ENCODE results near the gene GAA. TPM values are rescaled to one million over a fixed set of nuclear protein-coding genes. Genes with fewer than 3 reads are reported as not detected.

Gene GAA
- total RNA-seq, 3 donors from 2014 or later, result 40.6 to 80.3 (median 56.5) TPM

- H3K27ac ChIP-seq, result peak overlapping the region; percentile 83 to 96
- H3K36me3 ChIP-seq, result no peaks in the 10 kb centered on the region
- peak overlapping the region; percentile 81 to 88 (median 84) for H3K4me3 ChIP-seq
- no peaks in the 10 kb centered on the region for H3K9me3 ChIP-seq
- DNase-seq (ENCODE audit: low spot score in 2 of 2), result no peak
- intact Hi-C loops (cut with DNase I; ENCODE audit: low total_unique reads), result no loop called here
- no peak for TF ChIP-seq POLR2A (IDR thresholded peaks at IDR 0.05)
- H3K27me3 ChIP-seq, result no peaks in the 10 kb centered on the region
- H3K4me1 ChIP-seq, result peaks cover 10% of the 10 kb centered on the region in 2 donors
These were observed 724 bp downstream of the GAA start for GRCh38 chr17:80101946-80102663.

GRCh38 chr17:80102664-80103448, 1.5 kb downstream of the GAA start:
- peak in 1 of 2 donors; percentile 66 for DNase-seq (ENCODE audit: low spot score in 2 of 2)
- no peak for TF ChIP-seq POLR2AphosphoS5 (IDR thresholded peaks at IDR 0.05)
- TF ChIP-seq CTCF (IDR thresholded peaks at IDR 0.05), result no peak
- no peak for TF ChIP-seq POLR2A (IDR thresholded peaks at IDR 0.05)
- Histone ChIP-seq H3K4me1 (peaks cover 10% of the 10 kb centered on the region in 2 donors), H3K36me3 (no peaks in the 10 kb centered on the region), H3K9me3 (no peaks in the 10 kb centered on the region), H3K27me3 (no peaks in the 10 kb centered on the region), H3K4me3 (peak overlapping the region in 2 of 3 donors; percentile 81 to 84), H3K27ac (peak overlapping the region; percentile 83 to 96)
- intact Hi-C loops (cut with DNase I; ENCODE audit: low total_unique reads), result no loop called here

GRCh38 chr17:80103449-80104085, 2.2 kb downstream of the GAA start:
- Histone ChIP-seq H3K4me3 (no peak overlapping the region), H3K27me3 (no peaks in the 10 kb centered on the region), H3K36me3 (no peaks in the 10 kb centered on the region), H3K9me3 (no peaks in the 10 kb centered on the region), H3K4me1 (peaks cover 10% of the 10 kb centered on the region in 2 donors), H3K27ac (peak overlapping the region in 1 of 2 donors; percentile 96)
- no peak for TF ChIP-seq CTCF (IDR thresholded peaks at IDR 0.05)
- TF ChIP-seq POLR2AphosphoS5 (IDR thresholded peaks at IDR 0.05), result no peak
- no peak for TF ChIP-seq POLR2A (IDR thresholded peaks at IDR 0.05)
- no peak for DNase-seq (ENCODE audit: low spot score in 2 of 2)
- intact Hi-C loops (cut with DNase I; ENCODE audit: low total_unique reads), result no loop called here

- Histone ChIP-seq H3K9me3 (no peaks in the 10 kb centered on the region), H3K4me1 (peaks cover 10% of the 10 kb centered on the region in 2 donors), H3K27me3 (no peaks in the 10 kb centered on the region), H3K27ac (no peak overlapping the region), H3K36me3 (no peaks in the 10 kb centered on the region), H3K4me3 (no peak overlapping the region)
- intact Hi-C loops (cut with DNase I; ENCODE audit: low total_unique reads), result no loop called here
- no peak for TF ChIP-seq POLR2AphosphoS5 (IDR thresholded peaks at IDR 0.05)
- no peak for TF ChIP-seq CTCF (IDR thresholded peaks at IDR 0.05)
- TF ChIP-seq POLR2A (IDR thresholded peaks at IDR 0.05), result no peak
- DNase-seq (ENCODE audit: low spot score in 2 of 2), result no peak
These were observed 3.1 kb downstream of the GAA start for GRCh38 chr17:80104321-80104955.

GRCh38 chr17:80104956-80105375, 3.6 kb downstream of the GAA start:
- intact Hi-C loops (cut with DNase I; ENCODE audit: low total_unique reads), result no loop called here
- peaks cover 10% of the 10 kb centered on the region in 2 donors for H3K4me1 ChIP-seq
- DNase-seq (ENCODE audit: low spot score in 2 of 2), result no peak
- no peaks in the 10 kb centered on the region for H3K27me3 ChIP-seq
- no peaks in the 10 kb centered on the region for H3K36me3 ChIP-seq
- H3K27ac ChIP-seq, result no peak overlapping the region
- TF ChIP-seq CTCF (IDR thresholded peaks at IDR 0.05) (no peak), POLR2AphosphoS5 (IDR thresholded peaks at IDR 0.05) (no peak), POLR2A (IDR thresholded peaks at IDR 0.05) (no peak)
- no peak overlapping the region for H3K4me3 ChIP-seq
- H3K9me3 ChIP-seq, result no peaks in the 10 kb centered on the region

Measured in breast epithelium (tissue), 4 donors.